K562 (cell line): ENCODE results near the gene CRX. TPM values are rescaled to one million over a fixed set of nuclear protein-coding genes. Genes with fewer than 3 reads are reported as not detected.

Experiments used
- ATAC-seq: fragments of 200-7000 bp; cut with Tn5 transposase; 3 replicates; pipeline ENCODE4 v1.9.1; 2020; ENCODE audit warnings: moderate library complexity
- BruUV-seq: library from RNA; stranded (reverse); fragments of 400-500 nt; replicated peaks from 2 replicates; lab custom pipeline; 2021; lab: Mats Ljungman, UMichigan
- CTCF ChIA-PET: fragments of 300-600 bp; formaldehyde crosslinking; extraction: SDS; loops from one replicate; lab custom pipeline; 2021; ENCODE audit warnings: low intra/inter-chr PET ratio; lab: Yijun Ruan, JAX
- POLR2A ChIA-PET: fragments of 300-600, 350-650 bp; sonication (Branson Sonifier 250); formaldehyde crosslinking; extraction: SDS; loops from one replicate; lab custom pipeline; 2021; ENCODE audit warnings: antibody characterized with exemption, inconsistent platforms; lab: Yijun Ruan, JAX
- DNase-seq, 4 experiments: peaks; one replicate each; pipeline versions ENCODE4 v3.0.0 to v3.0.0-alpha.2; 2011 to 2018; ENCODE audit warnings: low spot score in 3 of 4, mixed read lengths in 3 of 4; ENCODE audit errors: extremely low read depth in 1 of 4
- FAIRE-seq: peaks from 2 replicates; lab custom pipeline; 2011; peaks lifted over from hg19 to GRCh38; lab: Jason Lieb, UNC
- H2AFZ ChIP-seq: 2 replicates; pipeline ENCODE4 v1.6.0; 2011; ENCODE audit warnings: low read depth, low read length, control low read depth, inconsistent platforms
- H3K27ac ChIP-seq: fragments of 200-600 bp; 3 replicates; pipeline ENCODE4 v1.8.0; 2011; ENCODE audit warnings: low read depth, mild to moderate bottlenecking, control low read depth, inconsistent platforms, low read length, moderate library complexity, mixed read lengths; ENCODE audit errors: extremely low read depth
- H3K27me3 ChIP-seq, 2 experiments: fragments of 300-600 bp in 1 of 2; 2 replicates in 1 of 2; 3 replicates in 1 of 2; pipeline versions ENCODE4 v1.6.0 to v1.8.0; 2011; ENCODE audit warnings: inconsistent platforms in 2 of 2, low read length in 2 of 2, mild to moderate bottlenecking in 1 of 2, mixed read lengths in 1 of 2, moderate library complexity in 1 of 2; ENCODE audit not compliant: control insufficient read depth in 2 of 2, insufficient read depth in 2 of 2
- H3K36me3 ChIP-seq: fragments of 300-600 bp; 3 replicates; pipeline ENCODE4 v1.8.0; 2011; ENCODE audit warnings: mild to moderate bottlenecking, low read length, inconsistent platforms; ENCODE audit not compliant: control insufficient read depth, insufficient read depth
- H3K4me1 ChIP-seq, 2 experiments: fragments of 200-600 bp in 1 of 2; replicated peaks in 1 of 2; 2 replicates in 1 of 2; 3 replicates in 1 of 2; pipeline versions ENCODE4 v1.5.1 to v1.8.0; 2011; ENCODE audit warnings: inconsistent platforms in 2 of 2, low read length in 2 of 2, mild to moderate bottlenecking in 1 of 2, mixed read lengths in 1 of 2, moderate library complexity in 1 of 2; ENCODE audit not compliant: control insufficient read depth in 2 of 2, insufficient read depth in 2 of 2
- H3K4me2 ChIP-seq: 2 replicates; pipeline ENCODE4 v1.6.1; 2011; ENCODE audit warnings: low read length, control low read depth, inconsistent platforms, mixed read lengths; ENCODE audit not compliant: insufficient read depth
- H3K4me3 ChIP-seq: fragments of 200-600 bp; sonication (generic), shearing (Covaris generic); 2 replicates; pipeline ENCODE4 v1.5.1; 2016; ENCODE audit warnings: control low read depth, inconsistent platforms
- H3K79me2 ChIP-seq: fragments of 200-600 bp; 3 replicates; pipeline ENCODE4 v1.8.0; 2011; ENCODE audit warnings: low read length, inconsistent platforms; ENCODE audit not compliant: control insufficient read depth, insufficient read depth
- H3K9ac ChIP-seq, 2 experiments: 2 replicates each; pipeline versions ENCODE4 v1.6.0 to v1.6.1; 2011; ENCODE audit warnings: low read depth in 2 of 2, low read length in 2 of 2, control low read depth in 1 of 2, inconsistent platforms in 1 of 2, mild to moderate bottlenecking in 1 of 2, mixed read lengths in 1 of 2; ENCODE audit not compliant: insufficient read depth in 1 of 2
- H3K9me1 ChIP-seq: one replicate; pipeline ENCODE4 v1.6.0; 2011; ENCODE audit warnings: inconsistent platforms, mild to moderate bottlenecking, low read length, moderate library complexity; ENCODE audit not compliant: control insufficient read depth, insufficient read depth
- H3K9me3 ChIP-seq: replicated peaks from 2 replicates; pipeline ENCODE4 v1.5.1; 2011; ENCODE audit warnings: low read depth, low read length, inconsistent platforms; ENCODE audit not compliant: control insufficient read depth, insufficient read depth
- H4K20me1 ChIP-seq: replicated peaks from 2 replicates; pipeline ENCODE4 v1.6.1; 2011; ENCODE audit warnings: low read length, inconsistent platforms, mixed read lengths; ENCODE audit not compliant: control insufficient read depth, insufficient read depth
- ADNP ChIP-seq: fragments of 200-800 bp; sonication (Bioruptor generic); IDR thresholded peaks from 2 replicates; pipeline ENCODE4 v1.6.1; 2016; ENCODE audit warnings: missing genetic modification characterization, missing compliant biosample characterization
- ATF7 ChIP-seq: fragments of 450-650 bp; IDR thresholded peaks from 2 replicates; pipeline ENCODE4 v1.7.1; 2014; ENCODE audit warnings: mild to moderate bottlenecking, moderate library complexity
- BCOR ChIP-seq: fragments of 450-650 bp; IDR thresholded peaks from 2 replicates; pipeline ENCODE4 v1.6.1; 2016
- CBX3 ChIP-seq, 2 experiments: IDR thresholded peaks; 1 replicate in 1 of 2; 2 replicates in 1 of 2; pipeline ENCODE4 v1.6.1; 2012; ENCODE audit warnings: inconsistent platforms in 2 of 2, low read length in 2 of 2, borderline replicate concordance in 1 of 2, control low read depth in 1 of 2
- FOSL1 ChIP-seq: fragments of 200-800 bp; sonication (Bioruptor generic); conservative IDR thresholded peaks from 2 replicates; pipeline ENCODE4 v1.6.1; 2016; ENCODE audit warnings: missing genetic modification characterization, missing compliant biosample characterization
- KDM1A ChIP-seq, 2 experiments: fragments of 450-650 bp; IDR thresholded peaks; 2 replicates each; pipeline ENCODE4 v1.6.1; 2016; ENCODE audit warnings: mild to moderate bottlenecking in 2 of 2
- PHF21A ChIP-seq: fragments of 450-650 bp; IDR thresholded peaks from 2 replicates; pipeline ENCODE4 v1.6.1; 2017; ENCODE audit warnings: low read depth, borderline replicate concordance
- RBM25 ChIP-seq: fragments of 200-400 bp; formaldehyde crosslinking; IDR thresholded peaks from 2 replicates; pipeline ENCODE4 v1.6.1; 2018; ENCODE audit warnings: low read length, low read depth, moderate library complexity; ENCODE audit not compliant: severe bottlenecking
- SMARCA5 ChIP-seq: fragments of 450-650 bp; IDR thresholded peaks from 2 replicates; pipeline ENCODE4 v1.6.1; 2016
- TRIM28 ChIP-seq: fragments of 450-650 bp; IDR thresholded peaks from 2 replicates; pipeline ENCODE4 v1.6.1; 2017
- ZNF146 ChIP-seq: IDR thresholded peaks from one replicate; pipeline ENCODE4 v1.6.1; 2018; ENCODE audit warnings: missing compliant biosample characterization; ENCODE audit not compliant: unreplicated experiment
- ZNF354B ChIP-seq: fragments of 250-450 bp; sonication (Bioruptor Pico); IDR thresholded peaks from 2 replicates; pipeline ENCODE4 v1.4.0; 2020
- ZNF785 ChIP-seq: fragments of 250-450 bp; sonication (Bioruptor Pico); IDR thresholded peaks from 2 replicates; pipeline ENCODE4 v1.4.0; 2020; ENCODE audit warnings: mild to moderate bottlenecking
- WGBS: fragments of 100-300 bp; shearing (Covaris generic); methylation state at CpG from one replicate; pipeline ENCODE4 v1.1.6; 2016; ENCODE audit warnings: low coverage, mixed read lengths; ENCODE audit not compliant: insufficient coverage; ENCODE audit errors: missing lambda C conversion rate; 5-methylcytosine and 5-hydroxymethylcytosine counted together
- in situ Hi-C: fragments of 300-500 bp; cut with MboI; formaldehyde crosslinking; loops from 4 replicates; pipeline ENCODE4 v1.15.0; 2018; ENCODE audit warnings: inconsistent platforms, mixed read lengths
- intact Hi-C: fragments of 100-400 bp; cut with micrococcal nuclease; formaldehyde crosslinking; loops from 2 replicates; pipeline ENCODE4 v1.14.2; 2022
- polyA plus RNA-seq, 8 experiments: library from polyadenylated mRNA; depleted of rRNA in 4 of 8; stranded (reverse) in 5 of 8; unstranded in 3 of 8; fragments of >200 nt; fragmentation: Nextera tagmentation in 2 of 8; fragmentation: Illumina TruSeq in 1 of 8; extraction: Ambion mirVana in 2 of 8; extraction: Trizol in 1 of 8; gene quantifications; 2 replicates each; pipeline versions ENCODE4 v1.2.1 to v1.2.3, GENCODE V29; 2011 to 2014; ENCODE audit warnings: inconsistent platforms in 1 of 8, missing spikeins in 1 of 8
- total RNA-seq, 7 experiments: library from RNA; depleted of rRNA in 6 of 7; stranded (reverse); fragments of >200 nt in 6 of 7; fragmentation: Illumina TruSeq in 2 of 7; extraction: Trizol in 2 of 7; gene quantifications; 2 replicates each; pipeline versions ENCODE4 v1.2.1 to v1.2.3, GENCODE V29; 2011 to 2021; ENCODE audit warnings: low replicate concordance in 1 of 7
- TF ChIP-seq, protein P1 (sequence below): sonication (generic); formaldehyde crosslinking; IDR thresholded peaks from 2 replicates; pipeline ENCODE4 v1.8.0; 2022; ENCODE audit warnings: mild to moderate bottlenecking, missing genetic modification reagents
- TF ChIP-seq, protein P2 (sequence below), 2 experiments: fragments of 450-650 bp; IDR thresholded peaks; 2 replicates each; pipeline ENCODE4 v1.6.1; 2016; ENCODE audit warnings: mild to moderate bottlenecking in 2 of 2, borderline replicate concordance in 1 of 2, low read depth in 1 of 2, moderate library complexity in 1 of 2

Gene CRX
- total and polyA plus RNA-seq, 9 of the 15 experiments (the other 6 are each of a cell fraction or from before 2014, with no cell fraction given), result 0.01 TPM; not detected in 8

DNA sequence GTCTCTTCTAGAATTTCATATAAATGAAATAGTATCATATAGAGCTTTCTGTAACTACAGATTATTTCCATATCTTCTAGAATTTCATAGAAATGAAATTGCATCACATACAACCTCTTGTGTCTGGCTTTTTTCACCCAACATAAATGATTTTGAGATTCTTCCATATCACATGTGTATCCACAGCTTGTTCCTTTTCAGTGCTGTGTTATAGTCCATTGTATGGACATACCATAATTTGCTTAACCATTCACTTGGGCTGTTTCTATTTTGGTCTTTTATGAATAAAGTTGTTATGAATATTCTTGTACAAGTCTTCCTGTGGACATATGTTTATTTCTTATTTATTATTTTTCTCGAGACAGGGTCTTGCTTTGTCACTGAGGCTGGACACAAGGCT, 29.1 kb upstream of the CRX start:
- H3K4me3 ChIP-seq, result no peak overlapping the region
- H3K79me2 ChIP-seq, result no peaks in the 10 kb centered on the region
- H3K36me3 ChIP-seq, result no peaks in the 10 kb centered on the region
- H3K9me3 ChIP-seq, result peaks cover 8% of the 10 kb centered on the region; the same call in 1 of the 2 replicates
- H3K9me1 ChIP-seq, result no peaks in the 10 kb centered on the region
- in situ Hi-C loops, result no loop called here
- DNase-seq (no peak), FAIRE-seq (no peak), ATAC-seq (no peak)
- H3K9ac ChIP-seq, result no peak overlapping the region
- ChIA-PET CTCF (no interaction called here), POLR2A (no interaction called here)
- BruUV-seq, result no TSS peak
- TF ChIP-seq, protein P1, sequence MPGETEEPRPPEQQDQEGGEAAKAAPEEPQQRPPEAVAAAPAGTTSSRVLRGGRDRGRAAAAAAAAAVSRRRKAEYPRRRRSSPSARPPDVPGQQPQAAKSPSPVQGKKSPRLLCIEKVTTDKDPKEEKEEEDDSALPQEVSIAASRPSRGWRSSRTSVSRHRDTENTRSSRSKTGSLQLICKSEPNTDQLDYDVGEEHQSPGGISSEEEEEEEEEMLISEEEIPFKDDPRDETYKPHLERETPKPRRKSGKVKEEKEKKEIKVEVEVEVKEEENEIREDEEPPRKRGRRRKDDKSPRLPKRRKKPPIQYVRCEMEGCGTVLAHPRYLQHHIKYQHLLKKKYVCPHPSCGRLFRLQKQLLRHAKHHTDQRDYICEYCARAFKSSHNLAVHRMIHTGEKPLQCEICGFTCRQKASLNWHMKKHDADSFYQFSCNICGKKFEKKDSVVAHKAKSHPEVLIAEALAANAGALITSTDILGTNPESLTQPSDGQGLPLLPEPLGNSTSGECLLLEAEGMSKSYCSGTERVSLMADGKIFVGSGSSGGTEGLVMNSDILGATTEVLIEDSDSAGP, result no peak
- peak; percentile 79 for TF ChIP-seq BCOR
- TF ChIP-seq ZNF785, result no peak
- TF ChIP-seq ADNP (tag), result 0 out of 2 replicates have a peak, but pooled peaks have one; percentile 39
- no peak for TF ChIP-seq ZNF354B (CRISPR knock-in tag)
- TF ChIP-seq PHF21A, result no peak
- TF ChIP-seq KDM1A (IDR thresholded peaks at IDR 0.05), result peak in 1 of 2 experiments; percentile 47; a peak in 1 of 4 replicates
- peak in 1 of 2 experiments; percentile 52; a peak in 2 of 3 replicates for TF ChIP-seq CBX3 (IDR thresholded peaks at IDR 0.05; ENCODE audit: borderline replicate concordance in 1 of 2, low read length in 2 of 2)
- TF ChIP-seq, protein P2, sequence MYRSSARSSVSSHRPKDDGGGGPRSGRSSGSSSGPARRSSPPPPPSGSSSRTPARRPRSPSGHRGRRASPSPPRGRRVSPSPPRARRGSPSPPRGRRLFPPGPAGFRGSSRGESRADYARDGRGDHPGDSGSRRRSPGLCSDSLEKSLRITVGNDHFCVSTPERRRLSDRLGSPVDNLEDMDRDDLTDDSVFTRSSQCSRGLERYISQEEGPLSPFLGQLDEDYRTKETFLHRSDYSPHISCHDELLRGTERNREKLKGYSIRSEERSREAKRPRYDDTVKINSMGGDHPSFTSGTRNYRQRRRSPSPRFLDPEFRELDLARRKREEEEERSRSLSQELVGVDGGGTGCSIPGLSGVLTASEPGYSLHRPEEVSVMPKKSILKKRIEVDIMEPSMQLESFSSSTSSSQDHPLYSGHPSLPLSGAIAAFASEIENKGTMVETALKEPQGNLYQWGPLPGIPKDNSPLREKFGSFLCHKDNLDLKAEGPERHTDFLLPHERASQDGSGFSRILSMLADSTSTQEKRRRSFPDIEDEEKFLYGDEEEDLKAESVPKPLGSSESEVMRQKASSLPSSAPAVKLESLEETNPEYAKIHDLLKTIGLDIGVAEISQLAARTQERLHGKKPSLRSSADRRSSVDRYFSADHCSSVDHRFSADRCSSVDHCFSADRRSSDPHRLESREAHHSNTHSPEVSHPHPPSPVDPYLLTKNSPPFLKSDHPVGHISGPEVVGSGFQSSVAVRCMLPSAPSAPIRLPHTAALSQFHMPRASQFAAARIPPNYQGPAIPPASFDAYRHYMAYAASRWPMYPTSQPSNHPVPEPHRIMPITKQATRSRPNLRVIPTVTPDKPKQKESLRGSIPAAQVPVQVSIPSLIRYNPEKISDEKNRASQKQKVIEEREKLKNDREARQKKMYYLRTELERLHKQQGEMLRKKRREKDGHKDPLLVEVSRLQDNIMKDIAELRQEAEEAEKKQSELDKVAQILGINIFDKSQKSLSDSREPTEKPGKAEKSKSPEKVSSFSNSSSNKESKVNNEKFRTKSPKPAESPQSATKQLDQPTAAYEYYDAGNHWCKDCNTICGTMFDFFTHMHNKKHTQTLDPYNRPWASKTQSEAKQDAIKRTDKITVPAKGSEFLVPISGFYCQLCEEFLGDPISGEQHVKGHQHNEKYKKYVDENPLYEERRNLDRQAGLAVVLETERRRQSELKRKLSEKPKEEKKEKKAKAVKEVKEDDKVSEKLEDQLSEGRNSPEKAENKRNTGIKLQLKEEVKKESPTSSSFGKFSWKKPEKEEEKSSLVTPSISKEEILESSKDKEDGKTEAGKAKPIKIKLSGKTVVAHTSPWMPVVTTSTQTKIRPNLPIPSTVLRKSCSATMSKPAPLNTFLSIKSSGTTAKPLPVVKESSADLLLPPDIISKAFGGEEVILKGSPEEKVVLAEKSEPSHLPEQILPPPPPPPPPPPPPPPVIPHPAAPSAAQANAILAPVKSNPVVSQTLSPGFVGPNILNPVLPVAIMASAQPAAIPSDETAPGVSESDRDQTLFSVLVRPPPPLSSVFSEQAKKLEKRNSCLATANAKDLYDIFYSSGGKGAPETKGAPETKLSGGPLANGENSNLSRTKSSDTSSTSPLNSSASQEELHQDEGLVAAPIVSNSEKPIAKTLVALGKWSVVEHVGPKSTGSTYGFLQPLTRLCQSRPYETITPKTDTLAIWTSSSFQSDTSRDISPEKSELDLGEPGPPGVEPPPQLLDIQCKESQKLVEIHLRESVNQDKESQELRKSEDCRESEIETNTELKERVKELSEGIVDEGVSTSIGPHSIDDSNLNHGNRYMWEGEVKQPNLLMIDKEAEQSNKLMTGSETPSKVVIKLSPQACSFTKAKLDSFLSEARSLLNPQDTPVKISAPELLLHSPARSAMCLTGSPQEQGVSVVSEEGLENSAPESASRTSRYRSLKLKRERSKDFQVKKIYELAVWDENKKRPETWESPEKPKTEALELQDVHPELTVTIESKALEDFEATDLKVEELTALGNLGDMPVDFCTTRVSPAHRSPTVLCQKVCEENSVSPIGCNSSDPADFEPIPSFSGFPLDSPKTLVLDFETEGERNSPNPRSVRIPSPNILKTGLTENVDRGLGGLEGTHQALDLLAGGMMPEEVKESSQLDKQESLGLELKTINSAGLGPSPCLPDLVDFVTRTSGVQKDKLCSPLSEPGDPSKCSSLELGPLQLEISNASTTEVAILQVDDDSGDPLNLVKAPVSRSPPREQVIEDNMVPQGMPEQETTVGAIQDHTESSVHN (IDR thresholded peaks at IDR 0.05; ENCODE audit: borderline replicate concordance in 1 of 2, low read depth in 1 of 2), result no peak
- TF ChIP-seq TRIM28, result peak; percentile 61; the same call in 1 of the 2 replicates
- TF ChIP-seq SMARCA5, result 0 out of 2 replicates have a peak, but pooled peaks have one; percentile 21
- peak; percentile 93 for TF ChIP-seq RBM25
- TF ChIP-seq ZNF146, result peak; percentile 99
- TF ChIP-seq ATF7, result no peak
- TF ChIP-seq FOSL1 (tag), result no peak
- no peak overlapping the region for H2AFZ ChIP-seq
- WGBS, result 20% methylated on average over 1 of the region's 1 CpG
- H3K27ac ChIP-seq, result no peak overlapping the region
- intact Hi-C loops, result no loop called here
- no peaks in the 10 kb centered on the region; a peak in 1 of 5 replicates for H3K4me1 ChIP-seq
- H3K27me3 ChIP-seq, result peaks cover under 1 to 2% of the 10 kb centered on the region in 2 experiments; a peak in 4 of 5 replicates
- no peaks in the 10 kb centered on the region for H4K20me1 ChIP-seq
- H3K4me2 ChIP-seq, result no peak overlapping the region
